IMR-90 (cell line): ENCODE measurements around the gene SH3TC1. TPM values are rescaled to one million over a fixed set of nuclear protein-coding genes. Genes with fewer than 3 reads are reported as not detected.

ENCODE experiments used
- ATAC-seq: fragments of 200-7000 bp; cut with Tn5 transposase; 2 replicates; pipeline ENCODE4 v1.9.1; 2020; ENCODE audit warnings: low read depth, mild to moderate bottlenecking, moderate library complexity
- BruUV-seq: library from RNA; stranded (reverse); fragments of 400-500 nt; replicated peaks from 2 replicates; lab custom pipeline; 2021; lab: Mats Ljungman, UMichigan
- CTCF ChIA-PET: fragments of 300-600 bp; formaldehyde crosslinking; extraction: SDS; loops from one replicate; lab custom pipeline; 2021; ENCODE audit warnings: antibody characterized with exemption; lab: Yijun Ruan, JAX
- POLR2A ChIA-PET: fragments of 300-600 bp; sonication (Branson Sonifier 250); formaldehyde crosslinking; loops from one replicate; lab custom pipeline; 2022; ENCODE audit warnings: antibody characterized with exemption; ENCODE audit not compliant: unreplicated experiment; lab: Charles Lee
- DNase-seq: peaks from one replicate; pipeline ENCODE4 v3.0.0; 2013
- H2AFZ ChIP-seq: replicated peaks from 2 replicates; pipeline ENCODE3; 2013; ENCODE audit warnings: low read length, mild to moderate bottlenecking; ENCODE audit not compliant: poor library complexity
- H2AK5ac ChIP-seq: 2 replicates; pipeline ENCODE4 v1.6.1; 2013; ENCODE audit warnings: low read depth, low read length, inconsistent platforms
- H2AK9ac ChIP-seq: replicated peaks from 2 replicates; pipeline ENCODE3; 2013; ENCODE audit warnings: mild to moderate bottlenecking, low read depth, low read length, moderate library complexity; ENCODE audit not compliant: poor library complexity
- H2BK120ac ChIP-seq: 2 replicates; pipeline ENCODE4 v1.6.1; 2013; ENCODE audit warnings: low read depth, low read length, inconsistent platforms
- H2BK15ac ChIP-seq: 3 replicates; pipeline ENCODE4 v1.6.1; 2013; ENCODE audit warnings: low read depth, low read length, inconsistent platforms
- H2BK20ac ChIP-seq: 2 replicates; pipeline ENCODE4 v1.6.1; 2013; ENCODE audit warnings: low read depth, mild to moderate bottlenecking, inconsistent platforms, low read length, moderate library complexity
- H2BK5ac ChIP-seq: 2 replicates; pipeline ENCODE4 v1.6.1; 2013; ENCODE audit warnings: mild to moderate bottlenecking, low read depth, low read length, inconsistent platforms; ENCODE audit not compliant: poor library complexity, severe bottlenecking
- H3K14ac ChIP-seq: replicated peaks from 2 replicates; pipeline ENCODE4 v1.6.1; 2013; ENCODE audit warnings: low read depth, low read length, inconsistent platforms
- H3K18ac ChIP-seq: 2 replicates; pipeline ENCODE4 v1.6.1; 2013; ENCODE audit warnings: low read depth, low read length, control low read depth
- H3K23ac ChIP-seq: 2 replicates; pipeline ENCODE4 v1.6.1; 2013; ENCODE audit warnings: low read depth, low read length, inconsistent platforms
- H3K27ac ChIP-seq: 2 replicates; pipeline ENCODE4 v1.5.1; 2013; ENCODE audit warnings: mild to moderate bottlenecking, control low read depth, low read length; ENCODE audit not compliant: insufficient read depth
- H3K27me3 ChIP-seq: 2 replicates; pipeline ENCODE4 v1.6.1; 2013; ENCODE audit warnings: low read length; ENCODE audit not compliant: control insufficient read depth, insufficient read depth
- H3K36me3 ChIP-seq: 2 replicates; pipeline ENCODE4 v1.6.1; 2013; ENCODE audit warnings: low read length, mixed read lengths; ENCODE audit not compliant: control insufficient read depth, insufficient read depth
- H3K4ac ChIP-seq: 2 replicates; pipeline ENCODE4 v1.6.1; 2013; ENCODE audit warnings: low read depth, low read length, inconsistent platforms
- H3K4me1 ChIP-seq: 2 replicates; pipeline ENCODE4 v1.6.1; 2013; ENCODE audit warnings: low read length, mixed read lengths; ENCODE audit not compliant: control insufficient read depth, insufficient read depth
- H3K4me2 ChIP-seq: 2 replicates; pipeline ENCODE4 v1.6.1; 2013; ENCODE audit warnings: low read depth, mild to moderate bottlenecking, control low read depth, low read length, moderate library complexity
- H3K4me3 ChIP-seq: 2 replicates; pipeline ENCODE4 v1.5.1; 2013; ENCODE audit warnings: low read depth, mild to moderate bottlenecking, control low read depth, low read length, moderate library complexity; ENCODE audit not compliant: insufficient read depth
- H3K56ac ChIP-seq: 2 replicates; pipeline ENCODE4 v1.6.1; 2013; ENCODE audit warnings: low read length, inconsistent platforms; ENCODE audit not compliant: insufficient read depth; ENCODE audit errors: extremely low read depth
- H3K79me1 ChIP-seq, 2 experiments: 2 replicates each; pipeline ENCODE4 v1.6.1; 2013; ENCODE audit warnings: low read length in 2 of 2, inconsistent platforms in 1 of 2, low read depth in 1 of 2
- H3K9ac ChIP-seq: 2 replicates; pipeline ENCODE4 v1.6.1; 2013; ENCODE audit warnings: low read depth, low read length, control low read depth
- H3K9me1 ChIP-seq: 2 replicates; pipeline ENCODE4 v1.6.1; 2013; ENCODE audit warnings: low read length, inconsistent platforms; ENCODE audit not compliant: insufficient read depth
- H3K9me3 ChIP-seq: 2 replicates; pipeline ENCODE4 v1.6.1; 2013; ENCODE audit warnings: low read length; ENCODE audit not compliant: control insufficient read depth, insufficient read depth
- H4K20me1 ChIP-seq: 2 replicates; pipeline ENCODE4 v1.6.1; 2013; ENCODE audit warnings: low read length, inconsistent platforms; ENCODE audit not compliant: insufficient read depth
- H4K5ac ChIP-seq: 2 replicates; pipeline ENCODE4 v1.6.1; 2013; ENCODE audit warnings: mild to moderate bottlenecking, low read depth, low read length, control low read depth
- H4K8ac ChIP-seq, 2 experiments: 2 replicates each; pipeline ENCODE4 v1.6.1; 2013; ENCODE audit warnings: low read depth in 2 of 2, low read length in 2 of 2, control low read depth in 1 of 2, inconsistent platforms in 1 of 2
- H4K91ac ChIP-seq: 2 replicates; pipeline ENCODE4 v1.6.1; 2013; ENCODE audit warnings: low read depth, low read length, inconsistent platforms; ENCODE audit not compliant: insufficient read depth
- BHLHE40 ChIP-seq: fragments of 150-350 bp; IDR thresholded peaks from 2 replicates; pipeline ENCODE4 v1.6.1; 2016; ENCODE audit warnings: mild to moderate bottlenecking, low read depth, low read length
- CHD1 ChIP-seq: IDR thresholded peaks from 2 replicates; pipeline ENCODE4 v1.6.1; 2012; ENCODE audit warnings: low read depth, low read length, improper control_type of control experiment
- FOS ChIP-seq: fragments of 150-350 bp; IDR thresholded peaks from 2 replicates; pipeline ENCODE4 v1.6.1; 2016; ENCODE audit warnings: low read depth, low read length
- RCOR1 ChIP-seq: IDR thresholded peaks from 2 replicates; pipeline ENCODE4 v1.6.1; 2012; ENCODE audit warnings: mild to moderate bottlenecking, low read length, improper control_type of control experiment; ENCODE audit not compliant: insufficient replicate concordance
- WGBS, 2 experiments: methylation state at CpG; one replicate each; pipeline versions ENCODE4 v1.1.5 to v1.1.7; 2013; ENCODE audit warnings: missing lambda C conversion rate in 2 of 2; ENCODE audit not compliant: insufficient read length in 1 of 2; ENCODE audit errors: extremely low coverage in 2 of 2; 5-methylcytosine and 5-hydroxymethylcytosine counted together
- dilution Hi-C: fragments of 300-500 bp; cut with HindIII; formaldehyde crosslinking; loops from one replicate; pipeline ENCODE4 v1.14.3; 2018; ENCODE audit warnings: low sequenced_read_pairs; ENCODE audit not compliant: unreplicated experiment
- in situ Hi-C: fragments of 300-500 bp; cut with MboI; formaldehyde crosslinking; loops from 3 replicates; pipeline ENCODE4 v1.14.3; 2019; ENCODE audit warnings: low sequenced_read_pairs, inconsistent platforms, mixed read lengths
- intact Hi-C: fragments of 100-400 bp; cut with micrococcal nuclease; formaldehyde crosslinking; loops from 2 replicates; pipeline ENCODE4 v1.10.0; 2022
- polyA plus RNA-seq, 3 experiments: library from polyadenylated mRNA; depleted of rRNA; stranded (reverse); fragments of >200 nt; gene quantifications; 2 replicates each; pipeline ENCODE4 v1.2.3, GENCODE V29; 2012; ENCODE audit warnings: low replicate concordance in 1 of 3
- total RNA-seq: library from RNA; depleted of rRNA; stranded (reverse); fragments of >200 nt; gene quantifications from 2 replicates; pipeline ENCODE4 v1.2.3, GENCODE V29; 2012
- TF ChIP-seq, protein P1 (sequence below): conservative IDR thresholded peaks from 2 replicates; pipeline ENCODE4 v1.5.1; 2012; ENCODE audit warnings: mild to moderate bottlenecking, low read depth, low read length, improper control_type of control experiment

Gene SH3TC1
- total and polyA plus RNA-seq, 2 of the 4 experiments (the other 2 are of a cell fraction): 1.6 to 2.2 TPM

DNA sequence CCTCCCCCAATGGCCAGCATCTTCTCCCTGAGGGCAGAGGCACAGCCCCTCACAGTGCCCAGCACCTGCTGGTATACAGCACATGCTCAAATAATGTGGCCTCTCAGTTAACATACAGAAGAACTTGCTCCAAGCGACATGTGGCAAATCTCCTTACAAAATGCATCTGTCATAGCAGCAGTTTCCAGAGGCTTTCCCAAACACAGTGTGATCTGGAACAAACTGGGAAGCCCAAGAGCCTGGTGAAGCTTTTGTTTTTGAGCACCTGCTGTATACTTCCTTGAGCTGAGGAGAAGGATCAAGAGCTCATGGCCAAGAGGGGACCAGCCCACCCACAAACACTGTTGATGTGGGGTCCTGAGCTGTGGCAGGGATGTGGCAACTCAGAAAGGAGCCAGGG is 35.6 kb downstream of the SH3TC1 start:
- in situ Hi-C loops (no loop called here), intact Hi-C loops (no loop called here), dilution Hi-C loops (no loop called here)
- Histone ChIP-seq H2AK5ac (no peak overlapping the region; the same call in 1 of the 2 replicates), H3K9me1 (0 out of 2 replicates have a peak, but pooled peaks cover 3% of the 10 kb centered on the region), H4K5ac (no peak overlapping the region), H3K23ac (no peak overlapping the region), H4K91ac (no peak overlapping the region), H4K8ac (no peak overlapping the region), H3K4me1 (no peaks in the 10 kb centered on the region), H3K4me2 (no peak overlapping the region), H3K79me1 (no peaks in the 10 kb centered on the region), H2BK15ac (no peak overlapping the region), H3K14ac (no peak overlapping the region), H4K20me1 (no peaks in the 10 kb centered on the region; the same call in 1 of the 2 replicates), H3K56ac (no peak overlapping the region), H2BK5ac (no peak overlapping the region), H3K9me3 (no peaks in the 10 kb centered on the region), H2BK120ac (no peak overlapping the region), H2AFZ (no peak overlapping the region), H2AK9ac (no peak overlapping the region), H3K18ac (no peak overlapping the region), H3K9ac (no peak overlapping the region), H3K4ac (no peak overlapping the region), H3K27ac (no peak overlapping the region), H3K36me3 (no peaks in the 10 kb centered on the region), H3K4me3 (no peak overlapping the region), H3K27me3 (no peaks in the 10 kb centered on the region), H2BK20ac (no peak overlapping the region)
- BruUV-seq: no TSS peak
- 100% methylated on average over 1 of the region's 1 CpG; no CpG with 5 or more reads in 1 of the 2 experiments for WGBS, 2 experiments
- CTCF ChIA-PET: no interaction called here
- TF ChIP-seq, protein P1, sequence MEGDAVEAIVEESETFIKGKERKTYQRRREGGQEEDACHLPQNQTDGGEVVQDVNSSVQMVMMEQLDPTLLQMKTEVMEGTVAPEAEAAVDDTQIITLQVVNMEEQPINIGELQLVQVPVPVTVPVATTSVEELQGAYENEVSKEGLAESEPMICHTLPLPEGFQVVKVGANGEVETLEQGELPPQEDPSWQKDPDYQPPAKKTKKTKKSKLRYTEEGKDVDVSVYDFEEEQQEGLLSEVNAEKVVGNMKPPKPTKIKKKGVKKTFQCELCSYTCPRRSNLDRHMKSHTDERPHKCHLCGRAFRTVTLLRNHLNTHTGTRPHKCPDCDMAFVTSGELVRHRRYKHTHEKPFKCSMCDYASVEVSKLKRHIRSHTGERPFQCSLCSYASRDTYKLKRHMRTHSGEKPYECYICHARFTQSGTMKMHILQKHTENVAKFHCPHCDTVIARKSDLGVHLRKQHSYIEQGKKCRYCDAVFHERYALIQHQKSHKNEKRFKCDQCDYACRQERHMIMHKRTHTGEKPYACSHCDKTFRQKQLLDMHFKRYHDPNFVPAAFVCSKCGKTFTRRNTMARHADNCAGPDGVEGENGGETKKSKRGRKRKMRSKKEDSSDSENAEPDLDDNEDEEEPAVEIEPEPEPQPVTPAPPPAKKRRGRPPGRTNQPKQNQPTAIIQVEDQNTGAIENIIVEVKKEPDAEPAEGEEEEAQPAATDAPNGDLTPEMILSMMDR: no peak
- TF ChIP-seq BHLHE40 (no peak), CHD1 (no peak), RCOR1 (no peak), FOS (no peak)
- POLR2A ChIA-PET: no interaction called here
- no peak for DNase-seq
- no peak for ATAC-seq
